Urothelium cell line (cell line): ENCODE measurements around the gene MATN3.

Source experiments
- DNase-seq: peaks from one replicate; pipeline ENCODE4 v3.0.0; 2011; ENCODE audit warnings: low spot score, mixed read lengths
- FAIRE-seq: peaks from 2 replicates; lab custom pipeline; 2011; peaks lifted over from hg19 to GRCh38; lab: Jason Lieb, UNC

MATN3 gene

GRCh38 chr2:19942199-19942598 is 70.3 kb downstream of the MATN3 start:
- DNase-seq (no peak), FAIRE-seq (no peak)
